ENCODE data around the gene COL9A3.

Gene COL9A3

DNA sequence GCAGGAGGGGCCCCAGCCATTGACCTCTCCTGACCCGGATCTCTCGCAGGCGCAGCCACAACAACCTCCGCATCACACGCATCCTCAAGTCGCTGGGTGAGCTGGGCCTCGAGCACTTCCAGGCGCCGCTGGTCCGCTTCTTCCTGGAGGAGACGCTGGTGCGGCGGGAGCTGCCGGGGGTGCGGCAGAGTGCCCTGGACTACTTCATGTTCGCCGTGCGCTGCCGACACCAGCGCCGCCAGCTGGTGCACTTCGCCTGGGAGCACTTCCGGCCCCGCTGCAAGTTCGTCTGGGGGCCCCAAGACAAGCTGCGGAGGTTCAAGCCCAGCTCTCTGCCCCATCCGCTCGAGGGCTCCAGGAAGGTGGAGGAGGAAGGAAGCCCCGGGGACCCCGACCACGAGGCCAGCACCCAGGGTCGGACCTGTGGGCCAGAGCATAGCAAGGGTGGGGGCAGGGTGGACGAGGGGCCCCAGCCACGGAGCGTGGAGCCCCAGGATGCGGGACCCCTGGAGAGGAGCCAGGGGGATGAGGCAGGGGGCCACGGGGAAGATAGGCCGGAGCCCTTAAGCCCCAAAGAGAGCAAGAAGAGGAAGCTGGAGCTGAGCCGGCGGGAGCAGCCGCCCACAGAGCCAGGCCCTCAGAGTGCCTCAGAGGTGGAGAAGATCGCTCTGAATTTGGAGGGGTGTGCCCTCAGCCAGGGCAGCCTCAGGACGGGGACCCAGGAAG is 4.5 kb upstream of the COL9A3 start:
- DNase-seq, result no peak

DNA sequence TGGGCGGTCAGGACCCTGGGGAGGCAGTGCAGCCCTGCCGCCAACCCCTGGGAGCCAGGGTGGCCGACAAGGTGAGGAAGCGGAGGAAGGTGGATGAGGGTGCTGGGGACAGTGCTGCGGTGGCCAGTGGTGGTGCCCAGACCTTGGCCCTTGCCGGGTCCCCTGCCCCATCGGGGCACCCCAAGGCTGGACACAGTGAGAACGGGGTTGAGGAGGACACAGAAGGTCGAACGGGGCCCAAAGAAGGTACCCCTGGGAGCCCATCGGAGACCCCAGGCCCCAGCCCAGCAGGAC is 4.0 kb upstream of the COL9A3 start:
- DNase-seq, result no peak

DNA sequence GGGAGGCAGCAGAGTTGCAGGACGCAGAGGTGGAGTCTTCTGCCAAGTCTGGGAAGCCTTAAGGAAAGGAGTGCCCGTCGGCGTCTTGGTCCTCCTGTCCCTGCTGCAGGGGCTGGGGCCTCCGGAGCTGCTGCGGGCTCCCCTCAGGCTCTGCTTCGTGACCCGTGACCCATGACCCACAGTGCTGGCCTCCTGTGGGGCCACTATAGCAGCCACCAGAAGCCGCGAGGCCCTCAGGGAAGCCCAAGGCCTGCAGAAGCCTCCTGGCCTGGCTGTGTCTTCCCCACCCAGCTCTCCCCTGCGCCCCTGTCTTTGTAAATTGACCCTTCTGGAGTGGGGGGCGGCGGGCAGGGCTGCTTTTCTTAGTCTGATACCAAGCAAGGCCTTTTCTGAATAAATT is 3.3 kb upstream of the COL9A3 start:
- no peak for DNase-seq

DNA sequence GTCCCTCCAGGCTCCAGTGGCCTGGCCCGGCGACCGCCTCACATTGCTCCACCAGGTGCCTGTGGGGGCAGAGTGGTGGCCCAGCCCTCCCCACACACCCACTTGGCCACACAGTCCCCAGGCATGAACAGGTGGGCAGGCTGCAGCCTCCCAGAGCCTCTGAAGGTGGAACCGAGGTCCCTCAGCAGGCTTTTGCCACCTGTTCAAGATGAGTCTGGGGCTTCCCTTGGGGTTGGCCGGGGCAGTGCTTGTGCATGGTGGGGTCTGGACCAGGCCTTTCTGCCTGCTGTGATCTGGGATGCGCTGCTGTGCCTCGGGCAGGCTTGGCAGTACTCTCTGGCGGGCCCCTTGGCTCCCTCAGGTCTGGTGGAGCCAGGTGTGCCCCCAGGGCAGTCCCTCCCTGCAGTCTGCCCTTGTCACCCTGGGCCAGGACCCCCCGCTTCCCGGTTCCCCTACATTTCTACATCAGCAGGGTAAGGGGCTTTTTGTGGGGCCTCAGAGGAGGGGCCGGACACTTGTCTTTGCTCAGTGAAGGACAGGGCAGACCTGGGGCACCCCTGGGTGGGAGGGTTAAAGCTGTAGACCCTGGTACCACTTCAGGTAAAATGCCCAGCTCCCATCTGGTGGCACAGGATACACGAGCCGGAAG is 2.7 kb upstream of the COL9A3 start:
- no peak for DNase-seq

DNA sequence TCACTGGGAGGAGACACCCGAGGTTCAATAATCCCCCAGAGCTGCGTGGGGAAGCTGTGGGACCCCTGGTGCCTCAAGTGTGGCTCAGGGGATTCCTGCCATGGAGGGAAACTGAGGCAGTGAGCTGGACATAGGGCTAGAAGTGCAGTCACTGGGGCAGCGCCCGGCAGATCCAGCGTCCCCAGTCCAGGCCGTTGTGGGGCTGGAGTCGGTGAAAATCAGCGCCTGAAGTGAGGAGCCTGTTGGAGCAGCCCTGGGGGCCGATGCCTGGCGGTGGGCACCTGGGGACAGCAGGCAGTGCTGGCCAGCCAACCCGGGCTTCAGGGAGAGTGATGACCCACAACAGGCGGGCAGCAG is 2.2 kb upstream of the COL9A3 start:
- DNase-seq, result no peak

DNA sequence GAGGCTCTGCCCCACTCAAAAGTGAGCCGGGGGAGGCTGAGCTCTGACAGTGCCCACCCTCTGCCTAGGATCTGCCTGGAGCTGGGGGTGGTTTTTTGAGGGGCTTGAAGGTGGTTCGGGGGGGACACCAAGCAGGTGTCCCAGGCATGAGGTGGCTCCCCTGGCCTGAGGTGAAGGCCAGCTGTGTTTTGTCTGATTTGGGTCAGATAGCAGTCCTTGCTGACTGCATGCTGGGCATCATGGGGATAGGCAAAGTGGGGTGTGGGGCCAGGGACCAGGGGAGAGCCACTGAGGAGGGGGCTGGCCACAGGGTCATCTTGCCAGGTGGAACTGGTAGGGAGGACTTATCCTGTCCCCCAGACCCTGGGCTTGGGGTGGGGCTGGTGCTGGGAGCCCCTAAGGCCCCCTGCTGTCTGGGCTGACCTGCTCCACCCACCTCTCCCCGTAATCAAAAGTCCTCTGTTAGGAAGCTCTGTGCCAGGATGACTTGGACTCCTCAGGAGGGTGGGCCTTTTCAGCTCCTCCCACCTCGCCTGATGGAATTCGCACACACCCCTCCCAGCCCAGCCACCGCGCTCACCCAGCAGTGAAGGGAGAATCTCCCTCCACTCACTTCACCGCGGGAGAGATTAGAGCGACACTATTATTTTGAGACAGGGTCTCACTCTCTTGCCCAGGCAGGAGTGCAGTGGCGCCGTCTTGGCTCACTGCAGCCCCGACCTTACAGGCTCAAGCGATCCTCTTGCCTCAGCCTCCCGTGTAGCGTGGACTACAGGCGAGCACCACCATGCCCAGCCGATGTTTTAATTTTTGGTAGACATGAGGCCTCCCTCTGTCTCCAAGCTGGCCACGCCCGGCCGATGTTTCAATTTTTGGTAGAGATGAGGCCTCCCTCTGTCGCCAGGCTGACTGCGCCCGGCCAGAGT is 1.5 kb upstream of the COL9A3 start:
- DNase-seq, result no peak

DNA sequence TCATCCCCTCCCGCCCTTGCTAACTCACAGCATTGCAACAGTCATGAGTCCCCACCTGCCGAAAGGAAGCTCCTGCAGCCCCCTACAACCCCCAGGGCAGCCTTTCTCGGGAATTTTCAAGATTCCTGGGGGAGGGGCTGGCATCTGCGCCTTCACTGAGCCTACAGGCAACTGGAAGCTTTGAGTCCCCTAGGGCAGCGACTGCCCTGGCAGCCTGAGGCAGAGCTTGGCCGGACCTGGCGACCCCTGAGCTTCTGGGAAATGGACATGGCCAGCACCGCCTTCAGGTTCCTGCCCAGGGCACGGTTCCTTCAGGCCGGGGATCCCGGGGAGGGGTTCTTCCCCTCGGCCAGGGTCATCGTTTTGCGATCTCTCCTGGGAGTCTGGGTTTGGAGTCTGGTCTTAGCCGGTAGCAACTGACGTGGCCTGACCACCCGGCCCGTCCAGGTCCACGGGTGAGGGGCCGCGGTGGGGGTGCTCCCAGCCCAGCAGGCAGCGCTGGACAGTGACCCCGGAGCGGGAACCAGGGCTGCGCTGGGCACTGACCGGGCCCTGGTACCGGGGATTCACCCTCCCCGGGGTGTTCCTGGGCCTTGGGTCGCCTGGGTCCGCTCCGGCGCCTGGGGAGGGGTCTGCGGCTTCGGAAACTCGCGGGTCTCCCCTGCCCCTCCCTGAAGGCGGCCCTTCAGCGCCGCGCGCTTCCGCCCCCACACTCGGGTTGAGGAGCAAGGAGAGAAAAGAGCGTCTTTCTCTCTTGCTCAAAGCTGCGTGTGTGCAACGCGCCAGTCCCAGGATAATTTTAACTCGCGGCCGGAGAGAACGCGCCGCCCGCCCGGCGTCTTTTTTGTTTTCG is 593 bp upstream of the COL9A3 start:
- no peak for DNase-seq

DNA sequence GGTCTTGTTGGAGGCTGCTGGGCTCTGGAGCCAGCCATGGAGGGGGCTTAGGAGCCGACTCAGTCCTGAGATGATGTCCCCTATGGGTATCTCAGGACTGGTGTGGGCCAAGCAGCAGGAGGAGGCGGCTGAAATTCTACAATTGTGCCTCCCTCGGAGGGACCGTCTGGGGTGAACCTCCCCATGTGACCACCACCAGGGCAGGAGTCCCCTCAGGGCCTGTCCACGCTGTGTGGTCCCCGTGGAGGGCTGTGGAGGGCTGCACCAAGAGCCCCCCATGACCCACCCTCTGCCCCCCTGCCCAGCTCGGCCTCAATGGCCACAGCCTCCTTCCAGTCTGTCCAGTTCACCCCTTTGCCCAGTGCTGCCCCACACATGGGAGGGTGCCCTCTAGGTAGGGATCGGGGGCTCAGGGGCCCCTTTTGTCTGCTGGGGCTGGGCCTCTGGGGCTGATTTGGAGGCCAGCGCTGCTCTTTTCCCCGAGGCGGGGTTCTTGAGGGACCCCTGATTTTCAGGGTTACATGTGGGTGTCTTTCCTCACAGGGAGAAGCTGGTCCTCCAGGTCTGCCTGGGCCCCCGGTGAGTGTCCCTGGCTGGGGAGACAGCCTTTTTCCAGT is 1.2 kb downstream of the COL9A3 start:
- no peak for DNase-seq

DNA sequence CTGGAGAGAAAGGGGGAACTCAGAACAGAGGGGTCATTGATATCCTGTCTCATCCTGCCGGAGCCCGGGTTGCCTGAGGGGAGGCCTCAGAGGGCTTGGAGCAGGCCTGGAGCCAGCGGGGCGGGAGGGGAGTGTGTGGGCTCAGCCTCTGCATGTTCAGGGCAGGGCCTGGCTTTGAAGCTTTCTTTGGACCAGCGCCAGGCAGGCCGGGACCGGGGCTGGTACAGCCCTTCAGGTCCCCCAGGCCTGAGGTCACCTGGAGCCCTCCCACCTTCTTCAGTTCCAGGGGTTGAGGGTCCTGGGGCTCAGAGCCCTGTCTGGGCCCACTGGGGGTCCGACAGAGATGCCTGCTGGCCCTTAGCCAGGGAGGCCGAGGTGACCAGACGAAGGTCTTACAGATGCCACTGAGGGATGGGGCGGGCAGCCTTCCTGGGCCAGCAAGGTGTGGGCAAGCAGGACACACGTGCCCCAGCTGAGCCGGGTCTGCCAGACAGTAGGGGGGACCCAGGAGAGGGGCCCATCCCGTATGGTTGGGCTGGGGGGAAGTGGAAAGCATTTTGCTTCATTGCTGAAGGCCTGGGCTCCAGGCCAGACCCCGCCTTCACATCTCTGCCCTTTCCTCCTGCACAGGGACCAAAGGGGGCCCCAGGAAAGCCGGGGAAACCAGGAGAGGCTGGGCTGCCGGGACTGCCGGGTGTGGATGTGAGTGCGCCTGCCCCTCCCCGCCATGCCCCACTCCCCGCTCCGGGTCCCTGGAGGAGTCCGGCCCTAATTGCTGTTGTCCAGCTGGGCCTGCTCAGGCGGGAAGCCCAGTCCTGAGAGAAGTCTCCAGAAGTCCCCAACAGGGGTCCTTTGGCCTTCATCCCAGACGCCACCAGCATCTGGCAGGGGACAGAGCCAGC is 2.0 kb downstream of the COL9A3 start:
- no peak for DNase-seq

DNA sequence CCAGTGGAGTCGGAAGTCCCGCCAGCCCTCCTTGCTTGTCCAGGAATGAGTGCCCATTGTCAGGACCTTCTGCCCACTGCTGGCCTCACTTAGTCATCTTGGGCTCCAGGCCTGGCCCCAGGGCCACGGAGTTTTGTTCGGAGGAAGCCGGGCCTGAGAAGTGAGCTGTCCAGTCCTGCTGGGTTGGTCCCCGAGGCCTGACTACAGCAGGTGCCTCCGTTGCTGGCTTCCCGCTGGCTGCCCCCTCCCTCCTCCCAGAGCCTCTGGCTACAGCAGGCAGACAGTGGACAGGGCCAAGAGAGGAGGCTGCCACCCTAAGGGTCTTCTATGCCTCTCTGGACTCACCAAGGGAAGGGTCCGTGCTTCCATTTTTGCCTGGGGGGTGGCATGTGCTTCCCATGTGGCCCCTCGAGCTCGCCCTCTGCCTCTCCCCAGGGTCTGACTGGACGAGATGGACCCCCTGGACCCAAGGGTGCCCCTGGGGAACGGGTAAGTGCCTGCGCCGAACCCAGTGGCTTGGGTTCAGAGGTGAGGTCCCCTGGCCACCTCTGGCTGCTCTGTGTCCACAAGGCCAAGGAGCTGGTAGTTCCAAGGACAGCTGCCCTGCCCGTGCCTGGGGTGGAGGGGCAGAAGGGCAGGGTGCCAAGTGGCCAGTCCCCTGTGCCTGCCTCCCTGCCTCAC is 2.8 kb downstream of the COL9A3 start:
- no peak for DNase-seq

DNA sequence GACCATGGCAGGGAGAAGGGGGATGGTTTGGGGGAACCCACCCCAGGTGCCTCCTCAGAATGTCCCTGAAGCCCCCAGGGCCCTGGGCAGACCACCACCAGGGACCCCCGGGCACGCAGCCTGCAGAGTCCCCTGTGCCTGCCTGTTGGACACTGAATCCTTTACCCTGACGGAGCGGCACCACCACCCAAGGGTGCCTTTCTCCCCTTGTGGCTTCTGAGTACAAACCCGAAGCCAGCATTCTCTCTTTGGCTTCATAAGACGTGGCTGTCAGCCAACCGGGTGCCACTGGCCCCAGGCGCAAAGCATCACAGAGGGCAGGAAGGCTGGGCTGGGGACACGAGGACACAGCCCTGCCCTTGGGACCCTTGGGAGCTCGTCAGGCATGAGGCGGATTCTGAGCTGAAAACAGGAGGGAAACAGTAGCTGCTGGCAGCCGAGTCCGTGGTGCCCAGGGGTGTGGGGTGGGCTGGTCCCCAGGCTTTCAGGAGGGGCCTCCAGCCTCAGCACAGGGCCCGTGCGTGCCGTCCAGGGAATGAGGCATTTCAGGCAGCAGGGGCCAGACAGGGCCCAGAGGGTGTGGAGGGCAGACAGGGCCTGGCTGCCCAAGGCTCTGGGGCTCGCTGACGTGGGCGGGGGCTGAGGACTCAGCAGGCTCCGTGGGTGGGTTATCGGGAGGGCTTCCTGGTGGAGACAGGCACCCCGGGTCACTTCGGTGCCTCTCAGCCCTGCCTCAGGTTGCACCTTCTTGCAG is 3.5 kb downstream of the COL9A3 start:
- no peak for DNase-seq

DNA sequence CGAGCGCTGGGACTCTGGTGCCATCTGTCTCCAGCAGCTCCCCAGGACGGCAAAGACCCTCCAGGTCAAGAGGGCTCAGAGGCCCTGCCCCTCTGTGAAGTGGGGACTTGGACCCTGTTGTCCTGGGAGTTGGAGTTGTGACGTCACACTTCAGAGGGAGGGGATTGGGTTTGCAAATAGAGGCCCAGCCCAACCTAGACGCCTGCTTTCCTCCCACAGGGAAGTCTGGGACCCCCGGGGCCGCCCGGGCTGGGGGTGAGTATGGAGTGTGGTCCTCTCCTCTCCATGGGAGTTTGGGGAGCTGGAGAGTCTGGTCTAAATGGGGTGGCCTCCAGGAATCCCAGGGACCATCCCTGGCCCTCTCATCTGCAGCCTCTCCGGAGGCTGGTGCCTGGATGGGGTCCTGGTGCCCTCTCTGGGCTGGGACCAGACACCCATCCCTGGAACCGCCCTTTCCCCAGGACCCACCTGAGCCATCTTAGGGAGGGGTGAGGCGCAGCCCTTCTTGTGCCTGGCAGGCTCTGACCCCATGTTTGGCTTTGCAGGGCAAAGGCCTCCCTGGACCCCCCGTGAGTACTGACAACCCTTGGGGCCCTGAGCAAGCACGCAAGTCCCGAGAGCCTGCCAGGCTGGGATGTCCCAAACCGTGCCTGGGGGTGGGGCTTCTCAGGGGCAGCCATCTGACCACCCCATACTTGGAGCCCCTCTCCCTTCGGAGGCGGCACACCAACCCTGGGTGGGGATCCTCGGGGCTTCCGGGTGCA is 4.3 kb downstream of the COL9A3 start:
- DNase-seq, result no peak

DNA sequence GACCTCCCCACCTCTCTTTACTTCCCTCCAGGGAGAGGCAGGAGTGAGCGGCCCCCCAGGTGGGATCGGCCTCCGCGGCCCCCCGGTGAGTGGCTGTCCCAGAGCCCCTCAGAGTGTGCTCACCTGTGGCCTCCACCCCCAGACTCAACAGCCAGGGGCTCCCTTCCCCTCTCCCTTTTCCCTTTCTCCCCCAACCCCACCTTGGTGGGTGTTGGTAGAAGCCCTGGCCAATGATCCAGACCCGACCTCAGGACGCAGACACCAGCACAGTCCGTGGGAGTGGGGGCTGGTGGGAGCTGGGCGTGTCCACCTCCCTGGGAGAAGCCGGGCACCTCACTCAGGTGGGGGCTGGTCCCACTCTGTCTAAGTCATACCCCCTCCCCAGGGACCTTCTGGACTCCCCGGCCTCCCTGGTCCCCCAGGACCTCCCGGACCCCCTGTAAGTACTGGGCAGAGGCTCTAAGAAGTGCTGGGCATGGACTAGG is 4.9 kb downstream of the COL9A3 start:
- no peak for DNase-seq

DNA sequence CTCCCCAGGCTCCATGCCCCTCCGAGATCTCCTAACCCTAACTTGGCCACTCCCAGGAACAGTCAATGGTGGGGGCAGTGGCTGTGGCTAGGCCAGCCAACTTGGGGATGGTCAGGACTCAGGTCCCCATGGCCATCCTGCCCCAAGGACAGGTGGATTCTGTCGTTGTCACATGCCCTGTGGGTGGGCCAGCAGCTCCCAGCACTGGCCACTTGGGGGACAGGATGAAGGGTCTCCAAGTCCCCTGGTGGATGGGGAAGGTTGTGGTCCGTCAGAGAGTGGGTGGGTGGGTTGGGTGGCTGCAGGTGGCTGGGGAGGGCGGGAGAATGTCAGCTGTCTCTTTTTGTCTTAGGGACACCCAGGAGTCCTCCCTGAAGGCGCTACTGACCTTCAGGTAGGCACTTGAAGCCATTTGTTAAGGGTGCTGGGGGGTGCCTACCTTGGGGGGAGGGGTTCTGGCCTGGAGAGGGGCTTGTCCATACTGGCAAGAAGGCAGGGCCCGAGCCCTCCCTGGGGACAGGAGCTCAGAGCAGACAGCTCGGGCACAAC is 5.5 kb downstream of the COL9A3 start:
- no peak for DNase-seq

DNA sequence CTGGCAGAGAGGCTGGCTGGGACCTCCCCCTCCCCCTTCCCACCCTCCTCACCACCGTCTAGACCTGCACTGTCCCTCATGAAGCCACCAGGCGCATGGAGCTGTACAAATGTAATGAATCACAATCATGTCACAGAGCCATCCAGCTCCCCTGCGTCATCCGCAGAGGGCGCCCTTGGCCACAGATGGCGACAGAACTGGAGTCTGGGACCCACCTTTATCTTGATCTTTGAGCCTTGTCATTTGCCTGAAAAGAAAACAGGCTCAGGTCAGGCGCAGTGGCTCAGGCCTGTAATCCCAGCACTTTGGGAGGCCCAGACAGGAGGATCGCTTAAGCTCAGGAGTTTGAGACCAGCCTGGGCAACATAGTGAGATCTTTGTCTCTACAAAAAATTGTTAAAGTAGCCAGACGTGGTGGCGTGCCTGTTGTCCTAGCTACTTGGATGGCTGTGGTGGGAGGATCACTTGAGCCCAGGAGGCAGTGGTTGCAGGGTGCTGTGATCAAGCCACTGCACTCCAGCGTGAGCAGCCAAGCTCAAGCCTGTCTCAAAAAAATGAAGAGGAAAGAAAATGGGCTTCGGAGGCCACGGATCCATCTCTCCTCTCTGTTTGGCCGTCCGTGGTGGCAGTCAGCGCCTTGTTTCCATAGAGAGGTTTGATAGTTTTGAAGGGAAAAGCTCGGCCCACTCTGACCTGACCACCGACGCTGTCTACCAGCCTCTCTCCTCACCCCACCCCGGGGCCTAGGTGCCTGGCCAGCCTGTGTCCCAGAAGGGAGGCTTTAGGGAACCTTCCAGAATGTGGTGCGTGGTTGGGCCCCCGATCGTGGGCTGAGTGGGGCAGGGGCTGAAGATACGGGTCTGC is 6.2 kb downstream of the COL9A3 start:
- no peak for DNase-seq

DNA sequence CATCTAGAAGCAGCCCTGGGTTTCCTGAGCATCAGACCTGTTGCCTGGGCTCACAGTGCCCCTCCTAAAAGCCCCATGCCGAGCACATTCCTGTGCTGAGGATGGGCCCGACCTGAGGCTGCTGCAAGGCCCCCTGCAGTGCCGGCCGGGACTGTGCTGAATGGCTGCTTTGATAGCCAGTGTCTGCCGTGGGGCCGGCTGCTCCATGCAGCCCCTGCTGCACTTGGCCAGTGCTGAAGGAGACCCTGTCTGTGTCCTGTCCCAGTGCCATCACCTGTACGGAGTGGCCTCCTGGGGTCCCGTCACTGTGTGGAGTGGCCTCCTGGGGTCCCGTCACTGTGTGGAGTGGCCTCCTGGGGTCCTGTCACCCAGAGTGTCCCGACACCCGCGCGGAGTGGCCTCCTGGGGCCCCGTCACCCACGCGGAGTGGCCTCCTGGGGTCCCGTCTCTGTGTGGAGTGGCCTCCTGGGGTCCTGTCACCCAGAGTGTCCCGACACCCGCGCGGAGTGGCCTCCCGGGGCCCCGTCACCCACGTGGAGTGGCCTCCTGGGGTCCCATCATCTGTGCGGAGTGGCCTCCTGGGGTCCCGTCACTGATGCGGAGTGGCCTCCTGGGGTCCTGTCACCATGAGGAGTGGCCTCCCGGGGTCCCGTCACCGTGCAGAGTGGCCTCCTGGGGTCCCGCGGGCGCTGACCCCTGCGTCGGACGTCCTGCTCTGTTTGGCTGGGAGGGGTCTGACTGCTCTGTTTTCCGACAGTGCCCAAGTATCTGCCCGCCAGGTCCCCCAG is 7.0 kb downstream of the COL9A3 start:
- DNase-seq, result no peak
